PC-3 (cell line): ENCODE data around the gene SDK1. TPM values are rescaled to one million over a fixed set of nuclear protein-coding genes. Genes with fewer than 3 reads are reported as not detected.

ENCODE experiments used
- ATAC-seq: fragments of 200-7000 bp; cut with Tn5 transposase; 2 replicates; pipeline ENCODE4 v1.9.1; 2020; ENCODE audit warnings: mild to moderate bottlenecking, moderate library complexity
- BruUV-seq: library from RNA; stranded (reverse); fragments of 400-500 nt; replicated peaks from 2 replicates; lab custom pipeline; 2021; lab: Mats Ljungman, UMichigan
- CTCF ChIA-PET: fragments of 300-600 bp; sonication (Branson Sonifier 250); formaldehyde crosslinking; loops from one replicate; lab custom pipeline; 2022; ENCODE audit warnings: antibody characterized with exemption; lab: Charles Lee
- POLR2A ChIA-PET: fragments of 300-600 bp; sonication (Branson Sonifier 250); formaldehyde crosslinking; loops from one replicate; lab custom pipeline; 2022; ENCODE audit warnings: antibody characterized with exemption; ENCODE audit not compliant: unreplicated experiment; lab: Charles Lee
- DNase-seq: peaks from one replicate; pipeline ENCODE4 v3.0.0-alpha.2; 2015
- H2AFZ ChIP-seq: fragments of 300-600 bp; sonication (generic); 2 replicates; pipeline ENCODE4 v1.6.0; 2016; ENCODE audit warnings: antibody characterized with exemption, low read length
- H3F3A ChIP-seq: fragments of 300-600 bp; sonication (generic); one replicate; pipeline ENCODE4 v1.6.0; 2017; ENCODE audit warnings: antibody characterized with exemption, low read length, control low read depth, mild to moderate bottlenecking; ENCODE audit not compliant: unreplicated experiment
- H3K27ac ChIP-seq: fragments of 300-600 bp; sonication (generic); 2 replicates; pipeline ENCODE4 v1.5.1; 2016; ENCODE audit warnings: mild to moderate bottlenecking, low read length
- H3K27me3 ChIP-seq: fragments of 300-600 bp; sonication (generic); 2 replicates; pipeline ENCODE4 v1.6.1; 2016; ENCODE audit warnings: low read length, mixed read lengths
- H3K36me3 ChIP-seq: fragments of 300-600 bp; sonication (generic); 2 replicates; pipeline ENCODE4 v1.6.1; 2016; ENCODE audit warnings: low read depth, mixed run types, low read length, mixed read lengths
- H3K4me1 ChIP-seq: fragments of 300-600 bp; sonication (generic); 2 replicates; pipeline ENCODE4 v1.5.1; 2016; ENCODE audit warnings: low read length; ENCODE audit not compliant: insufficient read depth
- H3K4me2 ChIP-seq: fragments of 300-600 bp; sonication (generic); 2 replicates; pipeline ENCODE4 v1.6.0; 2016; ENCODE audit warnings: low read length
- H3K4me3 ChIP-seq: fragments of 300-600 bp; sonication (generic); 2 replicates; pipeline ENCODE4 v1.5.1; 2016; ENCODE audit warnings: mild to moderate bottlenecking, low read length, mixed read lengths
- H3K79me2 ChIP-seq: fragments of 300-600 bp; sonication (generic); 2 replicates; pipeline ENCODE4 v1.6.1; 2017; ENCODE audit warnings: low read length, mixed read lengths
- H3K9ac ChIP-seq: fragments of 300-600 bp; sonication (generic); 2 replicates; pipeline ENCODE4 v1.6.0; 2016; ENCODE audit warnings: mild to moderate bottlenecking, low read length
- H3K9me2 ChIP-seq: fragments of 300-600 bp; sonication (generic); replicated peaks from 2 replicates; pipeline ENCODE4 v1.6.1; 2016; ENCODE audit warnings: mixed run types, low read length, mixed read lengths
- H3K9me3 ChIP-seq: fragments of 300-600 bp; sonication (generic); 2 replicates; pipeline ENCODE4 v1.6.1; 2016; ENCODE audit warnings: low read length, mixed read lengths
- H4K20me1 ChIP-seq: fragments of 300-600 bp; sonication (generic); 2 replicates; pipeline ENCODE4 v1.6.1; 2016; ENCODE audit warnings: low read length, mixed read lengths
- EZH2 ChIP-seq: fragments of 300-600 bp; sonication (generic); IDR thresholded peaks from one replicate; pipeline ENCODE4 v1.6.1; 2017; ENCODE audit warnings: antibody characterized with exemption, mild to moderate bottlenecking, low read length; ENCODE audit not compliant: unreplicated experiment
- EZH2phosphoT487 ChIP-seq: fragments of 300-600 bp; sonication (generic); IDR thresholded peaks from 2 replicates; pipeline ENCODE4 v1.6.1; 2018; ENCODE audit warnings: mild to moderate bottlenecking, antibody characterized with exemption, low read length, borderline replicate concordance
- intact Hi-C: fragments of 100-400 bp; cut with micrococcal nuclease; formaldehyde crosslinking; loops from 2 replicates; pipeline ENCODE4 v1.9.0; 2023
- total RNA-seq: library from RNA; depleted of rRNA; stranded (reverse); fragments of >200 nt; gene quantifications from 2 replicates; pipeline ENCODE4 v1.2.3, GENCODE V29; 2014
- TF ChIP-seq, protein P1 (sequence below): fragments of 300-600 bp; sonication (generic); conservative IDR thresholded peaks from 2 replicates; pipeline ENCODE4 v1.5.1; 2017; ENCODE audit warnings: antibody characterized with exemption, low read depth, mild to moderate bottlenecking, low read length

The SDK1 gene
- total RNA-seq, 1 experiment from 2014 or later: 2.8 TPM

DNA sequence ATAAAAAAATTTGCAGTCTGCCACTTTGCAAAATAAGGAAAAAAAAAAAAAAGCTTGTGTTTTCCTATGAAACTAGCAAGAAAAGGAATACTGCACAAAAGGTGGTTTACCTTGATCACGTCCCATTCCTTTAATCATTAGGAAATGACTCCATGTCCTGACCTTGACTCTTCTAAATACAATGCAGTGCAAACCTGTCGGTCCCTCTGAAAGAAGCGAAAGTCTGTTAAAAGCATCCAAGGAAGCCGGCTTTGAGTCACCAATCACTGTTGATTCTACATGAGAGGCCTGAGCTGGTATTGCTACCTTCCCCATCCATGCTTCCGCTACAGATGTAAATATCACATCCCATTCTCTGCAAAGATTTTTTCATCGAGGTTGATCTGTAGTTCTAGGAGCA, 652.1 kb downstream of the SDK1 start:
- Histone ChIP-seq H3K9me3 (no peaks in the 10 kb centered on the region), H3K27me3 (no peaks in the 10 kb centered on the region), H3K9me2 (no peaks in the 10 kb centered on the region), H3K4me1 (peaks cover 9% of the 10 kb centered on the region; the same call in 1 of the 2 replicates), H3K36me3 (no peaks in the 10 kb centered on the region), H3K27ac (no peak overlapping the region), H3K4me3 (no peak overlapping the region), H3F3A (no peaks in the 10 kb centered on the region), H4K20me1 (no peaks in the 10 kb centered on the region), H2AFZ (no peak overlapping the region), H3K79me2 (no peaks in the 10 kb centered on the region), H3K9ac (no peak overlapping the region), H3K4me2 (no peak overlapping the region)
- ChIA-PET CTCF (no interaction called here), POLR2A (no interaction called here)
- intact Hi-C loops: no loop called here
- ATAC-seq (no peak), DNase-seq (no peak)
- TF ChIP-seq EZH2phosphoT487 (no peak), EZH2 (no peak)
- TF ChIP-seq, protein P1, sequence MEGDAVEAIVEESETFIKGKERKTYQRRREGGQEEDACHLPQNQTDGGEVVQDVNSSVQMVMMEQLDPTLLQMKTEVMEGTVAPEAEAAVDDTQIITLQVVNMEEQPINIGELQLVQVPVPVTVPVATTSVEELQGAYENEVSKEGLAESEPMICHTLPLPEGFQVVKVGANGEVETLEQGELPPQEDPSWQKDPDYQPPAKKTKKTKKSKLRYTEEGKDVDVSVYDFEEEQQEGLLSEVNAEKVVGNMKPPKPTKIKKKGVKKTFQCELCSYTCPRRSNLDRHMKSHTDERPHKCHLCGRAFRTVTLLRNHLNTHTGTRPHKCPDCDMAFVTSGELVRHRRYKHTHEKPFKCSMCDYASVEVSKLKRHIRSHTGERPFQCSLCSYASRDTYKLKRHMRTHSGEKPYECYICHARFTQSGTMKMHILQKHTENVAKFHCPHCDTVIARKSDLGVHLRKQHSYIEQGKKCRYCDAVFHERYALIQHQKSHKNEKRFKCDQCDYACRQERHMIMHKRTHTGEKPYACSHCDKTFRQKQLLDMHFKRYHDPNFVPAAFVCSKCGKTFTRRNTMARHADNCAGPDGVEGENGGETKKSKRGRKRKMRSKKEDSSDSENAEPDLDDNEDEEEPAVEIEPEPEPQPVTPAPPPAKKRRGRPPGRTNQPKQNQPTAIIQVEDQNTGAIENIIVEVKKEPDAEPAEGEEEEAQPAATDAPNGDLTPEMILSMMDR: no peak
- BruUV-seq: no TSS peak

DNA sequence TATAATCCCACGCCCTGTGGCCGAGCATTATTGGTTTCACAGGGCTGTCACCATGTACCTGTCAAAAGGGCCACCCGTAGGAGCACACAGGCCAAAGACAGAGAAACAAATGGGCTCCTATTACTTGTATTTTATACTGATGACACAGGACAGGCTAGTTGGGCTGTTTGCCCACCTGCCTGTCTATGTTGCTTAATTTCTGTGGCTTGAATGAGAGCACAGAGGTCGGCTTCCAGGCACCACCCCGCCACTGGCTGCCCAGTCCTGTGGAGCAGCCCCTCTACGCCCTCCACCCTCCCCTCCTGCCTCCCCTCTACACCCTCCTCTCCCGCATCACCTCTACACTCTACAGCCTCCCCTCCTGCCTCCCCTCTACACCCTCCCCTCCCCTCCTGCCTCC, 652.9 kb downstream of the SDK1 start:
- intact Hi-C loops: no loop called here
- Histone ChIP-seq H3K27me3 (no peaks in the 10 kb centered on the region), H3F3A (no peaks in the 10 kb centered on the region), H3K9me2 (no peaks in the 10 kb centered on the region), H3K9ac (no peak overlapping the region), H3K36me3 (no peaks in the 10 kb centered on the region), H3K79me2 (no peaks in the 10 kb centered on the region), H4K20me1 (no peaks in the 10 kb centered on the region), H3K4me2 (no peak overlapping the region), H3K27ac (no peak overlapping the region), H3K4me1 (peaks cover 9% of the 10 kb centered on the region; the same call in 1 of the 2 replicates), H3K4me3 (no peak overlapping the region), H3K9me3 (no peaks in the 10 kb centered on the region), H2AFZ (no peak overlapping the region)
- DNase-seq: no peak
- CTCF ChIA-PET: no interaction called here
- POLR2A ChIA-PET: no interaction called here
- TF ChIP-seq, protein P1: no peak
- TF ChIP-seq EZH2phosphoT487: no peak
- no peak for TF ChIP-seq EZH2
- no TSS peak for BruUV-seq
- no peak for ATAC-seq

DNA sequence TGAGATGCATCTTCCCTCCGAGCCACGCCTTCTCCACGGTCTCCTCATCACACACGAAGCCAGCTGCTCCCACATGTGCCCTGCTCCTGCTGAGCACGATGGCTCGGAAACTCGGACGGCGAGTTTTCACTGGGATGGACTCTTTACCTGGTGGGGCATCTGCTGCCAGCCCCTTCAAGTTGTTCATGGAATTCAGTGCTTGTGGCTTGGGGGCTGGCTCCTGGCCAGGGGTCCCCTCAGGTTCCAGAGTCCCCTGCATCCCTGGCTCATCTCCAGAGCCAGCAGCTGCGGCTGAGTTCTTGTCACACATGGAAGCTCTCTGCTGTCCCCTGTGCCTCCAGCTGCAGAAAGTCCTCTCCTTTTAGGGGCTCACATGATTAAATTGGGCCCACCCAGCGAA, 654.0 kb downstream of the SDK1 start:
- CTCF ChIA-PET: no interaction called here
- intact Hi-C loops: no loop called here

More for the DNA sequence above, 654.0 kb downstream of the SDK1 start:
- Histone ChIP-seq H3K4me2 (no peak overlapping the region), H2AFZ (no peak overlapping the region), H3F3A (no peaks in the 10 kb centered on the region), H3K36me3 (no peaks in the 10 kb centered on the region), H3K27me3 (no peaks in the 10 kb centered on the region), H3K4me1 (peaks cover 9% of the 10 kb centered on the region; the same call in 1 of the 2 replicates), H3K9ac (no peak overlapping the region), H3K9me2 (no peaks in the 10 kb centered on the region), H3K27ac (no peak overlapping the region), H3K79me2 (no peaks in the 10 kb centered on the region), H4K20me1 (no peaks in the 10 kb centered on the region), H3K9me3 (no peaks in the 10 kb centered on the region), H3K4me3 (no peak overlapping the region)
- TF ChIP-seq, protein P1: no peak
- no peak for TF ChIP-seq EZH2phosphoT487
- TF ChIP-seq EZH2: no peak
- no TSS peak for BruUV-seq
- DNase-seq: no peak
- POLR2A ChIA-PET: no interaction called here
- no peak for ATAC-seq
